ENCODE data around the gene CFAP161.

The CFAP161 gene

GRCh38 chr15:81133782-81134461 is at the start of gene CFAP161 (continued):
- no peak for TF ChIP-seq ATF2 (tag by site-specific recombination; IDR thresholded peaks at IDR 0.05; ENCODE audit: low read depth)
- no peak for TF ChIP-seq ZNF518A (tag by site-specific recombination; conservative IDR thresholded peaks at IDR 0.05; ENCODE audit: low read depth)
- TF ChIP-seq HOXA7 (CRISPR knock-in tag; IDR thresholded peaks at IDR 0.05; ENCODE audit: borderline replicate concordance) = no peak
- no peak for TF ChIP-seq ZNF747 (tag by site-specific recombination; IDR thresholded peaks at IDR 0.05)
- no peak for TF ChIP-seq ZNF148 (tag by site-specific recombination; IDR thresholded peaks at IDR 0.05; ENCODE audit: borderline replicate concordance)
- TF ChIP-seq ZNF521 (tag by site-specific recombination; IDR thresholded peaks at IDR 0.05) = no peak
- TF ChIP-seq ZNF561 (tag by site-specific recombination; IDR thresholded peaks at IDR 0.05; ENCODE audit: borderline replicate concordance) = no peak
- no peak for TF ChIP-seq PRDM2 (tag by site-specific recombination; IDR thresholded peaks at IDR 0.05; ENCODE audit: borderline replicate concordance)
- no peak for TF ChIP-seq ZNF366 (tag by site-specific recombination; conservative IDR thresholded peaks at IDR 0.05)
- no peak for TF ChIP-seq ZFP37 (tag by site-specific recombination; IDR thresholded peaks at IDR 0.05)
- TF ChIP-seq HOXC10 (CRISPR knock-in tag; IDR thresholded peaks at IDR 0.05) = no peak
- no peak for TF ChIP-seq ZNF16 (tag by site-specific recombination; IDR thresholded peaks at IDR 0.05; ENCODE audit: low read depth)
- no peak for TF ChIP-seq ZNF280D (tag by site-specific recombination; IDR thresholded peaks at IDR 0.05)
- TF ChIP-seq ZBTB21 (tag by site-specific recombination; IDR thresholded peaks at IDR 0.05) = no peak
- no peak for TF ChIP-seq SP7 (tag by site-specific recombination; IDR thresholded peaks at IDR 0.05)
- no peak for TF ChIP-seq ZNF792 (tag by site-specific recombination; IDR thresholded peaks at IDR 0.05)
- no peak for TF ChIP-seq ZNF174 (tag by site-specific recombination; IDR thresholded peaks at IDR 0.05)
- no peak for TF ChIP-seq ZNF510 (tag by site-specific recombination; IDR thresholded peaks at IDR 0.05; ENCODE audit: insufficient replicate concordance)
- TF ChIP-seq ZBTB7A (tag by site-specific recombination; IDR thresholded peaks at IDR 0.05; ENCODE audit: low read depth) = no peak
- TF ChIP-seq TRIM28 (IDR thresholded peaks at IDR 0.05; ENCODE audit: borderline replicate concordance, low read length) = no peak
- no peak for TF ChIP-seq ZNF223 (tag by site-specific recombination; IDR thresholded peaks at IDR 0.05)
- no peak for TF ChIP-seq ZNF571 (tag by site-specific recombination; IDR thresholded peaks at IDR 0.05)

Data from HEK293 (cell line).